ENCODE measurements around the gene CXCL11. TPM values are rescaled to one million over a fixed set of nuclear protein-coding genes. Genes with fewer than 3 reads are reported as not detected.

Gene CXCL11
- total and polyA plus RNA-seq, 9 donors = 0.07 TPM; not detected in 8

GRCh38 chr4:76017056-76017686 lies 18.7 kb downstream of the CXCL11 start:
- WGBS (ENCODE audit: insufficient coverage) = 86% methylated on average over 1 of the region's 3 CpGs
- Histone ChIP-seq H3K27me3 (ENCODE audit: control insufficient read depth, insufficient read depth, low read length) (no peaks in the 10 kb centered on the region), H3K4me3 (ENCODE audit: low read length) (no peak overlapping the region), H3K36me3 (ENCODE audit: control insufficient read depth, insufficient read depth, low read length) (no peaks in the 10 kb centered on the region), H3K9me3 (replicated peaks; ENCODE audit: control insufficient read depth, low read depth, low read length) (no peaks in the 10 kb centered on the region), H3K27ac (ENCODE audit: low read length) (no peak overlapping the region), H3K4me1 (ENCODE audit: control insufficient read depth, insufficient read depth, low read length) (no peaks in the 10 kb centered on the region)
- DNase-seq = no peak

GRCh38 chr4:76016393-76016792 lies 19.5 kb downstream of the CXCL11 start:
- H3K36me3 ChIP-seq (ENCODE audit: control insufficient read depth, insufficient read depth, low read length) = no peaks in the 10 kb centered on the region
- H3K4me3 ChIP-seq (ENCODE audit: low read length) = no peak overlapping the region
- peaks cover 6% of the 10 kb centered on the region for H3K4me1 ChIP-seq (ENCODE audit: control insufficient read depth, insufficient read depth, low read length)
- H3K27ac ChIP-seq (ENCODE audit: low read length) = no peak overlapping the region
- H3K9me3 ChIP-seq (replicated peaks; ENCODE audit: control insufficient read depth, low read depth, low read length) = no peaks in the 10 kb centered on the region
- no peaks in the 10 kb centered on the region for H3K27me3 ChIP-seq (ENCODE audit: control insufficient read depth, insufficient read depth, low read length)
- DNase-seq = no peak
- WGBS (ENCODE audit: insufficient coverage) = 70% methylated on average over 2 of the region's 2 CpGs

- H3K27me3 ChIP-seq (ENCODE audit: control insufficient read depth, insufficient read depth, low read length) = no peaks in the 10 kb centered on the region
- no peak overlapping the region for H3K27ac ChIP-seq (ENCODE audit: low read length)
- H3K4me1 ChIP-seq (ENCODE audit: control insufficient read depth, insufficient read depth, low read length) = peaks cover 10% of the 10 kb centered on the region
- no peaks in the 10 kb centered on the region for H3K36me3 ChIP-seq (ENCODE audit: control insufficient read depth, insufficient read depth, low read length)
- WGBS (ENCODE audit: insufficient coverage) = no CpG with 5 or more reads among the region's 1 CpG
- DNase-seq = peak; percentile 32
- no peaks in the 10 kb centered on the region for H3K9me3 ChIP-seq (replicated peaks; ENCODE audit: control insufficient read depth, low read depth, low read length)
- no peak overlapping the region for H3K4me3 ChIP-seq (ENCODE audit: low read length)
Observed at GRCh38 chr4:76013540-76013939, 22.3 kb downstream of the CXCL11 start.

- no peak overlapping the region for H3K4me3 ChIP-seq (ENCODE audit: low read length)
- peak overlapping the region; percentile 93 for H3K27ac ChIP-seq (ENCODE audit: low read length)
- H3K9me3 ChIP-seq (replicated peaks; ENCODE audit: control insufficient read depth, low read depth, low read length) = no peaks in the 10 kb centered on the region
- H3K4me1 ChIP-seq (ENCODE audit: control insufficient read depth, insufficient read depth, low read length) = peaks cover 10% of the 10 kb centered on the region
- H3K27me3 ChIP-seq (ENCODE audit: control insufficient read depth, insufficient read depth, low read length) = no peaks in the 10 kb centered on the region
- DNase-seq = no peak
- WGBS (ENCODE audit: insufficient coverage) = no CpG with 5 or more reads among the region's 1 CpG
- no peaks in the 10 kb centered on the region for H3K36me3 ChIP-seq (ENCODE audit: control insufficient read depth, insufficient read depth, low read length)
Observed at GRCh38 chr4:76012388-76012801, 23.5 kb downstream of the CXCL11 start.

GRCh38 chr4:76011700-76012387 lies 24.0 kb downstream of the CXCL11 start:
- Histone ChIP-seq H3K36me3 (ENCODE audit: control insufficient read depth, insufficient read depth, low read length) (no peaks in the 10 kb centered on the region), H3K4me3 (ENCODE audit: low read length) (no peak overlapping the region), H3K9me3 (replicated peaks; ENCODE audit: control insufficient read depth, low read depth, low read length) (no peaks in the 10 kb centered on the region), H3K27me3 (ENCODE audit: control insufficient read depth, insufficient read depth, low read length) (no peaks in the 10 kb centered on the region), H3K4me1 (ENCODE audit: control insufficient read depth, insufficient read depth, low read length) (peaks cover 10% of the 10 kb centered on the region), H3K27ac (ENCODE audit: low read length) (peak overlapping the region; percentile 93)
- DNase-seq = peak; percentile 96
- 33% methylated on average over 7 of the region's 13 CpGs for WGBS (ENCODE audit: insufficient coverage)

- H3K36me3 ChIP-seq (ENCODE audit: control insufficient read depth, insufficient read depth, low read length) = no peaks in the 10 kb centered on the region
- H3K27me3 ChIP-seq (ENCODE audit: control insufficient read depth, insufficient read depth, low read length) = no peaks in the 10 kb centered on the region
- H3K4me1 ChIP-seq (ENCODE audit: control insufficient read depth, insufficient read depth, low read length) = peaks cover 10% of the 10 kb centered on the region
- 92% methylated on average over 24 of the region's 31 CpGs for WGBS (ENCODE audit: insufficient coverage)
- H3K27ac ChIP-seq (ENCODE audit: low read length) = peak overlapping the region; percentile 93
- H3K4me3 ChIP-seq (ENCODE audit: low read length) = no peak overlapping the region
- DNase-seq = no peak
- H3K9me3 ChIP-seq (replicated peaks; ENCODE audit: control insufficient read depth, low read depth, low read length) = no peaks in the 10 kb centered on the region
Observed at GRCh38 chr4:76011018-76011670, 24.7 kb downstream of the CXCL11 start.

GRCh38 chr4:76010576-76010975 lies 25.3 kb downstream of the CXCL11 start:
- H3K9me3 ChIP-seq (replicated peaks; ENCODE audit: control insufficient read depth, low read depth, low read length) = no peaks in the 10 kb centered on the region
- WGBS (ENCODE audit: insufficient coverage) = 93% methylated on average over 9 of the region's 13 CpGs
- H3K27me3 ChIP-seq (ENCODE audit: control insufficient read depth, insufficient read depth, low read length) = no peaks in the 10 kb centered on the region
- H3K36me3 ChIP-seq (ENCODE audit: control insufficient read depth, insufficient read depth, low read length) = no peaks in the 10 kb centered on the region
- no peak overlapping the region for H3K27ac ChIP-seq (ENCODE audit: low read length)
- H3K4me1 ChIP-seq (ENCODE audit: control insufficient read depth, insufficient read depth, low read length) = peaks cover 10% of the 10 kb centered on the region
- DNase-seq = no peak
- H3K4me3 ChIP-seq (ENCODE audit: low read length) = no peak overlapping the region

GRCh38 chr4:76009311-76009710 lies 26.6 kb downstream of the CXCL11 start:
- no peak overlapping the region for H3K27ac ChIP-seq (ENCODE audit: low read length)
- H3K36me3 ChIP-seq (ENCODE audit: control insufficient read depth, insufficient read depth, low read length) = no peaks in the 10 kb centered on the region
- no peaks in the 10 kb centered on the region for H3K9me3 ChIP-seq (replicated peaks; ENCODE audit: control insufficient read depth, low read depth, low read length)
- no peak overlapping the region for H3K4me3 ChIP-seq (ENCODE audit: low read length)
- no peaks in the 10 kb centered on the region for H3K27me3 ChIP-seq (ENCODE audit: control insufficient read depth, insufficient read depth, low read length)
- H3K4me1 ChIP-seq (ENCODE audit: control insufficient read depth, insufficient read depth, low read length) = peaks cover 10% of the 10 kb centered on the region
- no peak for DNase-seq
- no CpG with 5 or more reads among the region's 5 CpGs for WGBS (ENCODE audit: insufficient coverage)

- no peak within 1 kb of the TSS for H3K27ac ChIP-seq (ENCODE audit: low read length)
- H3K9me3 ChIP-seq (replicated peaks; ENCODE audit: control insufficient read depth, low read depth, low read length) = no peaks in the 10 kb centered on the region
- whole genome bisulfite sequencing (ENCODE audit: insufficient coverage) = no CpG with 5 or more reads among the region's 1 CpG
- no peak for DNase-seq
- no peaks in the 10 kb centered on the region for H3K27me3 ChIP-seq (ENCODE audit: control insufficient read depth, insufficient read depth, low read length)
- H3K4me3 ChIP-seq (ENCODE audit: low read length) = no peak within 1 kb of the TSS
- no peaks in the 10 kb centered on the region for H3K36me3 ChIP-seq (ENCODE audit: control insufficient read depth, insufficient read depth, low read length)
- peaks cover 10% of the 10 kb centered on the region for H3K4me1 ChIP-seq (ENCODE audit: control insufficient read depth, insufficient read depth, low read length)
Observed at GRCh38 chr4:76007089-76007862, 28.6 kb downstream of the CXCL11 start, which contains the start of gene CXCL9. Gene CXCL9, minus strand, starts transcription at chr4:76007509. Its CDS starts 60 bp downstream, at chr4:76007449.

- no peak for DNase-seq
- H3K4me3 ChIP-seq (ENCODE audit: low read length) = no peak overlapping the region
- H3K9me3 ChIP-seq (replicated peaks; ENCODE audit: control insufficient read depth, low read depth, low read length) = no peaks in the 10 kb centered on the region
- no peaks in the 10 kb centered on the region for H3K27me3 ChIP-seq (ENCODE audit: control insufficient read depth, insufficient read depth, low read length)
- H3K27ac ChIP-seq (ENCODE audit: low read length) = no peak overlapping the region
- no CpG with 5 or more reads among the region's 3 CpGs for WGBS (ENCODE audit: insufficient coverage)
- H3K4me1 ChIP-seq (ENCODE audit: control insufficient read depth, insufficient read depth, low read length) = no peaks in the 10 kb centered on the region
- H3K36me3 ChIP-seq (ENCODE audit: control insufficient read depth, insufficient read depth, low read length) = no peaks in the 10 kb centered on the region
Observed at GRCh38 chr4:76003620-76004019, 32.2 kb downstream of the CXCL11 start.

All from muscle of leg (tissue), 11 donors.